GM21526 (cell line): ENCODE measurements around the gene ZNF771.
A peak's percentile ranks its signal among the peaks of the same experiment; 100 is the strongest.

Experiments used
- ATAC-seq: cut with Tn5 transposase; IDR thresholded peaks from one replicate; pipeline ENCODE4 v1.9.1; 2021; ENCODE audit warnings: moderate library complexity; ENCODE audit not compliant: unreplicated experiment, low FRiP score

The ZNF771 gene

GRCh38 chr16:30397776-30398660, 9.4 kb upstream of the ZNF771 start:
- ATAC-seq, result no peak

- no peak for ATAC-seq
Observed at GRCh38 chr16:30398661-30399434, 8.6 kb upstream of the ZNF771 start.

GRCh38 chr16:30399435-30400186, 7.8 kb upstream of the ZNF771 start:
- no peak for ATAC-seq

DNA sequence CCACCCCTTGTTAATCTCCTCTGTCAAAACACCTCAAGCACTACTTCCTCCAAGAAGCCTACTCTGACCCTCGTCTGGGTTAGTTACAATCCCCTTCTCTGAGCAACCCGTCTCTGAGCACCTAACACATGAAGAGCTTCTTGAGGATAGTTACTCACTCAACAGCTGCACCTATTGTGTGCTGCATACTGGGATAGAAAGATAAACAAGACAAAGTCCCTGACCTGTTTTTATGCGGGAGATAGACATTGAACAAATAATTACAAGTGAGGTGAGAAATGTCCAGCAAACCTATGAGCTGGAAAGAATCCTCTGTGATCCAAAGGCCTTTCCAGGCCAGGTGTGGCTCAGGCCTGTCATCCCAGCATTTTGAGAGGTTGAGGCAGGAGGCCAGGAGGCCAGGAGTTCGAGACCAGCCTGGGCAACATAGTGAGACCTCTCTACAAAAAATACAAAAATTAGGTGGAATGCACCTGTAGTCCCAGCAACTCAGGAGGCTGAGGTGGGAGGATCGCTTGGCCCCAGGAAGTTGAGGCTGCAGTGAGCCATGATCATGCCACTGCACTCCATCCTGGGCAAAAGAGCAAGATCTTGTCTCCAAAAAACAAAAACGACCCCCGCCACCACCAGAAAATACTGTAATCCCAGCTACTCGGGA, 5.5 kb upstream of the ZNF771 start:
- ATAC-seq, result no peak

DNA sequence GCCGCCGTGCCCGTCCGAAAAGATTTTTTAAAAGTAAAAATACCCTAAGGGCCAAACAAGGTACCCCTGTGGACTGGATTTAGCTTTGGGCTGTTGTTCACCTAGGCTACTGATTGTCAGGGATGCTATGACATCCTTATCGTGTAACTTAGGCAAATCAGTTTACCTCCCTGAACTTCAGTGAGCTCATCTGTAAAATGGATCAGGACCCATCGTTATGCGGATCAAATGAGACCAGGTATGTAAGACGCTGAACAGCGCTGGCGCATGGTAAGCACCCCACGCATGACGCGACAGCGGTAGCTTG, 658 bp upstream of the ZNF771 start:
- no peak for ATAC-seq

DNA sequence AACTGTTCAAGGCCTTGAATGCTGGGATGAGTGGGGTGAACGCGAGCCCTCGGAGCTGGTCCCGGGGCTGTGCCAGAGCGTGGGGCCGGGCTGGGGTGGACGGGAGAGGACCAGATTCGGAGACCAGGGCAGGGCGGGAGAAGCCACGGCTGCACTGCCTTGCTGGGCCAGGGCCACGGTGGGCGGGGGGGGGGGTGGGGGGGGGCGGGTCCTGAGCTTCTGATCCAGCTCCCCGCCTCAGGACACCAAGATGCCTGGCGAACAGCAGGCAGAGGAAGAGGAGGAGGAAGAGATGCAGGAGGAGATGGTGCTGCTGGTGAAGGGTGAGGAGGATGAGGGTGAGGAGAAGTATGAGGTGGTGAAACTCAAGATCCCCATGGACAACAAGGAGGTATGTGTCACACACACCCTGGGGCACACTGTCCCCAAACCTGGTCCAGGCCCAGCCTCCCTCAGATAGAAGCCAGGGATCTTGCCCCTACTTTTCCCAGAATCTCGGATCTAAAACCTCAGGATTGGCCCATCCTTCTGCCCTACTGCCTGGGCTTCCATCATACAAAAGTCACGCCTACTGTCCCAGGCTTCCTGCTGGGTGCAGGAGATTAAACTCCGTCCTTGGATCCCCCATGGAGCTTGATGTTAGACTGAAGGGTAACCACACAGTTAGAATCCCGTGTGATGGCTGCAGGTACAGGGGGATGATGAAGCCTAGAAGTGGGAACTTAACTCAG, 563 bp downstream of the ZNF771 start:
- no peak for ATAC-seq

DNA sequence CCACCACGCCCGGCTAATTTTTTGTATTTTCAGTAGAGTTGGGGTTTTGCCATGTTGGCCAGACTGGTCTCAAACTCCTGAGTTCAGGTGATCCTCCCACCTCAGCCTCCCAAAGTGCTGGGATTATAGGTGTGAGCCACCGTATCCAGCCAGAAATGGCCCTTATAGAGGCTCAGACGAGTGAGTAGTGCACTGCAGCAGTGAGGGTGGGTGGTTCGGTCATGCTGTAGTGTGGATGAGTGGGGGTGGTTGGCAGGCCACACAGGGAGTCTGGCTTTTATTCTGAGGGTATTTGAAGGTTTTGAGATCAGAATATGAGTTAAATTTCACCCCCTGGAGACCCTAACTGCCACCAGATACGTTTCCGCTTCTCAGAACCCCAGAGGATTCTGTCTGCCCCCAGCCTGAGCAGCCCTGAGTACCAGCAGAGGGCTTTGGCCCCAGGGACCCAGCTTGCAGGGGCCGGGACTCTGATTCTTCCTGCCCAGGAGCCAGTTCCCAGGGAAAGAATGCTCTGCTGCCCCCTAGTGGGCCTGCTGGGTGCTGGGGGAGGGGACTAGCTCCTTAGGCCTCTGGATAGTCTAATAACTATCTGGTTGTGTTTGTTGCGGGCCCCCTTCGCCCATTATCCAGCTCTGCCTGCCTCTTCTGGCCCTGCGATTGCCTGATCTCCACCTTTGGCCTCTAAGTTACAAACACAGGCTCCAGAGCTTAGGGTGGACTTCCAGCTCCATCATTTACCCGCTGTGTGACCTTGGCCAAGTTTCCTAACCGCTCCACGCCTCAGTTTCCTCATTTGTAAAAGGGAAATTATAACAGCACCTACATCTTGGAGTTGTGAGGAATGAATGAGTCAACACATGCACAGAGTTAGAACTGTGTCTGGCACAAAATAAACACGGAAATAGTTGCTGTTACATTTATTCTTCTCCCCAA, 2.0 kb downstream of the ZNF771 start:
- ATAC-seq, result peak; percentile 47

DNA sequence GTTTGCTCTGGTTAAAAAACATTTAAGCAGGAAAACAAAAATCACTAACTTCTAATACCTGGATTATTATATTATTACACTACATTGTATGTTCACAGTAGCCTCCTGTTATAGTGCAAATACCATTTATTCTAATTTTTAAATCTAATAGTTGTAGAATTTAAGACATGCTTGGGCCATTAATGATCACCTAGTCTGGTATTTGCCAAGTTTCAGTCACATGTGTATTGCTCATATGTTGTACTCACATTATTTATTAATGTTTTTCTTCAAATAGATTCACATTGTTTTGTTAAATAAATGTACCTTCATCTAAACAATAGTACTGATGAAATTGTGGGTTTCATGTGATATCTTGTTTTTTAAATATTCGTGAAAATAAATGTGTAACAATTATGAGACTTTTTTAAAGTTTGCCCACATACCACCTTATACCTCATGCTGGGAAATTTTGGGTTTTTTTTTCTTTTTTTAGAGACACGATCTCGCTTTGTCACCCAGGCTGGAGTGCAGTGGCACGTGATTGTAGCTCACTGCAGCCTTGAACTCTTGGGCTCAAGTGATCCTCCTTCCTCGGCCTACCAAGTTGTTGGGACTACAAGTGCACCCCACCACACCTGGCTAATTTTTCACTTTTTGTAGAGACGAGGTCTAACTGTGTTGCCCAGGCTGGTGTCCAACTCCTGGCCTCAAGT, 5.9 kb downstream of the ZNF771 start:
- no peak for ATAC-seq

GRCh38 chr16:30414159-30414558, 6.8 kb downstream of the ZNF771 start:
- no peak for ATAC-seq

GRCh38 chr16:30416047-30416603, 8.7 kb downstream of the ZNF771 start:
- ATAC-seq, result no peak

- peak; percentile 2 for ATAC-seq
Observed at GRCh38 chr16:30416624-30417528, 9.5 kb downstream of the ZNF771 start.

DNA sequence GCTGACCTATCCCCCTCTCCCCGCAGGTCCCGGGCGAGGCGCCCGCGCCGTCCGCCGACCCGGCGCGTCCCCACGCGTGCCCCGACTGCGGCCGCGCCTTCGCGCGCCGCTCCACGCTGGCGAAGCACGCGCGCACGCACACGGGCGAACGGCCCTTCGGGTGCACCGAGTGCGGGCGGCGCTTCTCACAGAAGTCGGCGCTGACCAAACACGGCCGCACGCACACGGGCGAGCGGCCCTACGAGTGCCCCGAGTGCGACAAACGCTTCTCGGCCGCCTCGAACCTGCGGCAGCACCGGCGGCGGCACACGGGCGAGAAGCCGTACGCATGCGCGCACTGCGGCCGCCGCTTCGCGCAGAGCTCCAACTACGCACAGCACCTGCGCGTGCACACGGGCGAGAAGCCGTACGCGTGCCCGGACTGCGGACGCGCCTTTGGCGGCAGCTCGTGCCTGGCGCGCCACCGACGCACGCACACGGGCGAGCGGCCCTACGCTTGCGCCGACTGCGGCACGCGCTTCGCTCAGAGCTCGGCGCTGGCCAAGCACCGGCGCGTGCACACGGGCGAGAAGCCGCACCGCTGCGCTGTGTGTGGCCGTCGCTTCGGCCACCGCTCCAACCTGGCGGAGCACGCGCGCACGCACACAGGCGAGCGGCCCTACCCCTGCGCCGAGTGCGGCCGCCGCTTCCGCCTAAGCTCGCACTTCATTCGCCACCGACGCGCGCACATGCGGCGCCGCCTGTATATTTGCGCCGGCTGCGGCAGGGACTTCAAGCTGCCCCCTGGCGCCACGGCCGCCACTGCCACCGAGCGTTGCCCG, 10.3 kb downstream of the ZNF771 start:
- ATAC-seq, result peak; percentile 71

GRCh38 chr16:30418350-30419181, 11.2 kb downstream of the ZNF771 start:
- ATAC-seq, result peak; percentile 8

DNA sequence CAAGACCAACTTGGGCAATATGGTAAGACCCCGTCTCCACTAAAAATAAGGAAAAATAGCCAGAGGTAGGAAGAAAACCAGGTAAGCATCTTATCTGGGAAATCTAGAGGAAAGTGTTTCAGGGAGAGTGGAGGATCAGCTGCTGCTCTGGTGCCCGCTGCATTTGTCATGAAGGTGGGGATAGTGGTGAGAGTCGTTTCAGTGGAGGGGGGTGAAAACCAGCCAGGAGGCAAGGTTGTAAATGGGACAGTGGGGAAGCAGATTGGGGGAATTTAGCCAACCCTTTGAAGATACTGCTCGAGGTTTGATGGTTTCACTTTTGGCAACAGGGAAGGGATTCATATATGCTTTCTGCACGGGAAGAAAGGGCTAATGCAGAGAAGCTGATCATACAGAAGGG, 13.6 kb downstream of the ZNF771 start:
- ATAC-seq, result no peak

DNA sequence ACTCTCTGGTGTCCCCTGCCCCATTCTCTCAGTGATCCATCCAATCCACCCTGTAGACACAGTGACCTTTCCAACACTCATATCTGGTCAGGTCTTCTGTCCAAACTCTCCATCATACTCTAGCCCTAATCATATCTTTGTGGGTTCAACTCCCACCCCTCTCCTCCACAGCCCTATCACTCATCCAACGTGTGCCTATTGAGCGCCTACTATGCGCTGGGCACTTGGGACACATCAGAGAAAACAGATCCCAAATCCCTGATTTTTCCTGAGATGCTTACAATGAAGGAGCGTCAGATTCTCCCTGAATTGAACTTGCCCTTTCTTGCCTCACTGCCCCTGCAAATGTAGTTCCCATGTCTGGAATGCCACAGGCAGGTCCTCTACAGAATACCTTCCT, 20.6 kb downstream of the ZNF771 start:
- ATAC-seq, result no peak

DNA sequence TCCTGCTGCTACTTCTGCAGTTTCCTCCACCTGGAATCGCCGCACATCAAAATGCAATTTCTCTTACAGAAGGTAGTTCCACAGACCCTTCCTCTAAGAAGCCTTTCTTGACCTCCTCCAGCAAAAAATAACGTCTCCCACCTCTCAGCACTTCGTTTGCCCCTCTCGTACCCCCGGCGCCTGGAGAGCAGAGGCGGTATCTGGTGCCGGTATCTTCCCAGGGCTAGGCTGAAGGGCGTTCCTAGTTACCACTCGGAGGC, 21.9 kb downstream of the ZNF771 start:
- no peak for ATAC-seq
